Measurements from ENCODE around the gene PPP1R15A. TPM values are rescaled to one million over a fixed set of nuclear protein-coding genes. Genes with fewer than 3 reads are reported as not detected.

The PPP1R15A gene
- total and polyA plus RNA-seq, 2 experiments from 2014 or later: 14.0 to 15.8 TPM

DNA sequence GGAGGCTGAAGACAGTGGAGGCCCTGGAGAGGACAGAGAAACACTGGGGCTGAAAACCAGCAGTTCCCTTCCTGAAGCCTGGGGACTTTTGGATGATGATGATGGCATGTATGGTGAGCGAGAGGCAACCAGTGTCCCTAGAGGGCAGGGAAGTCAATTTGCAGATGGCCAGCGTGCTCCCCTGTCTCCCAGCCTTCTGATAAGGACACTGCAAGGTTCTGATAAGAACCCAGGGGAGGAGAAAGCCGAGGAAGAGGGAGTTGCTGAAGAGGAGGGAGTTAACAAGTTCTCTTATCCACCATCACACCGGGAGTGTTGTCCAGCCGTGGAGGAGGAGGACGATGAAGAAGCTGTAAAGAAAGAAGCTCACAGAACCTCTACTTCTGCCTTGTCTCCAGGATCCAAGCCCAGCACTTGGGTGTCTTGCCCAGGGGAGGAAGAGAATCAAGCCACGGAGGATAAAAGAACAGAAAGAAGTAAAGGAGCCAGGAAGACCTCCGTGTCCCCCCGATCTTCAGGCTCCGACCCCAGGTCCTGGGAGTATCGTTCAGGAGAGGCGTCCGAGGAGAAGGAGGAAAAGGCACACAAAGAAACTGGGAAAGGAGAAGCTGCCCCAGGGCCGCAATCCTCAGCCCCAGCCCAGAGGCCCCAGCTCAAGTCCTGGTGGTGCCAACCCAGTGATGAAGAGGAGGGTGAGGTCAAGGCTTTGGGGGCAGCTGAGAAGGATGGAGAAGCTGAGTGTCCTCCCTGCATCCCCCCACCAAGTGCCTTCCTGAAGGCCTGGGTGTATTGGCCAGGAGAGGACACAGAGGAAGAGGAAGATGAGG lies 1.5 kb downstream of the PPP1R15A start:
- H3K4me1 ChIP-seq (ENCODE audit: insufficient read depth): peaks cover 5% of the 10 kb centered on the region
- H2AFZ ChIP-seq: no peak overlapping the region
- H3K27me3 ChIP-seq (ENCODE audit: insufficient read depth): no peaks in the 10 kb centered on the region
- peak overlapping the region; percentile 89 for H3K27ac ChIP-seq (ENCODE audit: low read depth)
- peaks cover 44% of the 10 kb centered on the region for H3K36me3 Mint-ChIP-seq (ENCODE audit: low read depth)
- H3K27ac Mint-ChIP-seq: peak overlapping the region; percentile 100
- peaks cover 17% of the 10 kb centered on the region for H4K20me1 ChIP-seq (replicated peaks; ENCODE audit: insufficient read depth)
- peaks cover 15% of the 10 kb centered on the region for H3F3A ChIP-seq (replicated peaks; ENCODE audit: low read depth)
- no peak for DNase-seq (ENCODE audit: low spot score)
- peaks cover 24% of the 10 kb centered on the region for H3K4me1 Mint-ChIP-seq
- H3K9me3 Mint-ChIP-seq: peaks cover 4% of the 10 kb centered on the region; the same call in 1 of the 3 replicates
- TF ChIP-seq EZH2 (IDR thresholded peaks at IDR 0.05; ENCODE audit: low read depth, unreplicated experiment) (no peak), JUNB (IDR thresholded peaks at IDR 0.05; ENCODE audit: unreplicated experiment) (no peak), STAT1 (IDR thresholded peaks at IDR 0.05; ENCODE audit: unreplicated experiment) (no peak), ZNF331 (CRISPR knock-in tag; IDR thresholded peaks at IDR 0.05; ENCODE audit: low read depth) (no peak), ZNF114 (CRISPR knock-in tag; IDR thresholded peaks at IDR 0.05) (no peak), POLR2AphosphoS5 (IDR thresholded peaks at IDR 0.05; ENCODE audit: low read depth) (no peak), EZH2phosphoT487 (IDR thresholded peaks at IDR 0.05; ENCODE audit: unreplicated experiment) (no peak)
- TF ChIP-seq, protein P1, sequence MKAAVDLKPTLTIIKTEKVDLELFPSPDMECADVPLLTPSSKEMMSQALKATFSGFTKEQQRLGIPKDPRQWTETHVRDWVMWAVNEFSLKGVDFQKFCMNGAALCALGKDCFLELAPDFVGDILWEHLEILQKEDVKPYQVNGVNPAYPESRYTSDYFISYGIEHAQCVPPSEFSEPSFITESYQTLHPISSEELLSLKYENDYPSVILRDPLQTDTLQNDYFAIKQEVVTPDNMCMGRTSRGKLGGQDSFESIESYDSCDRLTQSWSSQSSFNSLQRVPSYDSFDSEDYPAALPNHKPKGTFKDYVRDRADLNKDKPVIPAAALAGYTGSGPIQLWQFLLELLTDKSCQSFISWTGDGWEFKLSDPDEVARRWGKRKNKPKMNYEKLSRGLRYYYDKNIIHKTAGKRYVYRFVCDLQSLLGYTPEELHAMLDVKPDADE (IDR thresholded peaks at IDR 0.05): no peak
- TF ChIP-seq, protein P2, sequence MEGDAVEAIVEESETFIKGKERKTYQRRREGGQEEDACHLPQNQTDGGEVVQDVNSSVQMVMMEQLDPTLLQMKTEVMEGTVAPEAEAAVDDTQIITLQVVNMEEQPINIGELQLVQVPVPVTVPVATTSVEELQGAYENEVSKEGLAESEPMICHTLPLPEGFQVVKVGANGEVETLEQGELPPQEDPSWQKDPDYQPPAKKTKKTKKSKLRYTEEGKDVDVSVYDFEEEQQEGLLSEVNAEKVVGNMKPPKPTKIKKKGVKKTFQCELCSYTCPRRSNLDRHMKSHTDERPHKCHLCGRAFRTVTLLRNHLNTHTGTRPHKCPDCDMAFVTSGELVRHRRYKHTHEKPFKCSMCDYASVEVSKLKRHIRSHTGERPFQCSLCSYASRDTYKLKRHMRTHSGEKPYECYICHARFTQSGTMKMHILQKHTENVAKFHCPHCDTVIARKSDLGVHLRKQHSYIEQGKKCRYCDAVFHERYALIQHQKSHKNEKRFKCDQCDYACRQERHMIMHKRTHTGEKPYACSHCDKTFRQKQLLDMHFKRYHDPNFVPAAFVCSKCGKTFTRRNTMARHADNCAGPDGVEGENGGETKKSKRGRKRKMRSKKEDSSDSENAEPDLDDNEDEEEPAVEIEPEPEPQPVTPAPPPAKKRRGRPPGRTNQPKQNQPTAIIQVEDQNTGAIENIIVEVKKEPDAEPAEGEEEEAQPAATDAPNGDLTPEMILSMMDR (conservative IDR thresholded peaks at IDR 0.05; ENCODE audit: low read depth in 2 of 2): no peak
- H3K4me2 ChIP-seq: peak overlapping the region; percentile 81
- peaks cover 21% of the 10 kb centered on the region for H3K79me2 ChIP-seq (replicated peaks; ENCODE audit: insufficient read depth)
- peak overlapping the region; percentile 76 for H3K4me3 ChIP-seq
- peaks cover 9% of the 10 kb centered on the region for H3K27me3 Mint-ChIP-seq (ENCODE audit: insufficient read depth, low read depth, poor library complexity)
- H3K9me2 ChIP-seq (ENCODE audit: insufficient read depth): no peaks in the 10 kb centered on the region
- H3K36me3 ChIP-seq (ENCODE audit: insufficient read depth): peaks cover 12% of the 10 kb centered on the region
- no peak for ATAC-seq
- peak overlapping the region; percentile 99 for H3K4me3 Mint-ChIP-seq

DNA sequence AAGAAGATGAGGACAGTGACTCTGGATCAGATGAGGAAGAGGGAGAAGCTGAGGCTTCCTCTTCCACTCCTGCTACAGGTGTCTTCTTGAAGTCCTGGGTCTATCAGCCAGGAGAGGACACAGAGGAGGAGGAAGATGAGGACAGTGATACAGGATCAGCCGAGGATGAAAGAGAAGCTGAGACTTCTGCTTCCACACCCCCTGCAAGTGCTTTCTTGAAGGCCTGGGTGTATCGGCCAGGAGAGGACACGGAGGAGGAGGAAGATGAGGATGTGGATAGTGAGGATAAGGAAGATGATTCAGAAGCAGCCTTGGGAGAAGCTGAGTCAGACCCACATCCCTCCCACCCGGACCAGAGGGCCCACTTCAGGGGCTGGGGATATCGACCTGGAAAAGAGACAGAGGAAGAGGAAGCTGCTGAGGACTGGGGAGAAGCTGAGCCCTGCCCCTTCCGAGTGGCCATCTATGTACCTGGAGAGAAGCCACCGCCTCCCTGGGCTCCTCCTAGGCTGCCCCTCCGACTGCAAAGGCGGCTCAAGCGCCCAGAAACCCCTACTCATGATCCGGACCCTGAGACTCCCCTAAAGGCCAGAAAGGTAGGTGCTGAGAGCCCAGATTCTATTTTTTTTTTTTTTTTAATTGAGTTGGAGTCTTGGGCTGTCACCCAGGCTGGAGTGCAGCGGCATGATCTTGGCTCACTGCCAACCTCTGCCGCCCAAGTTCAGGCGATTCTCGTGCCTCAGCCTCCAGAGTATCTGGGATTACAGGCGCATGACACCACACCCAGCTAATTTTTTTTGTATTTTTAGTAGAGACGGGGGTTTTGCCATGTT lies 2.3 kb downstream of the PPP1R15A start:
- DNase-seq (ENCODE audit: low spot score) (no peak), ATAC-seq (no peak)
- H3K36me3 ChIP-seq (ENCODE audit: insufficient read depth): peaks cover 12% of the 10 kb centered on the region
- peaks cover 8% of the 10 kb centered on the region; the same call in 1 of the 2 replicates for H3F3A ChIP-seq (replicated peaks; ENCODE audit: low read depth)
- Mint-ChIP-seq H3K4me3 (peak overlapping the region; percentile 48; the same call in 1 of the 3 replicates), H3K27ac (no peak overlapping the region; the same call in 1 of the 2 replicates), H3K36me3 (ENCODE audit: low read depth) (peaks cover 45% of the 10 kb centered on the region), H3K4me1 (peaks cover 18% of the 10 kb centered on the region), H3K9me3 (peaks cover 4% of the 10 kb centered on the region; the same call in 1 of the 3 replicates), H3K27me3 (ENCODE audit: insufficient read depth, low read depth, poor library complexity) (peaks cover 6% of the 10 kb centered on the region)
- no peaks in the 10 kb centered on the region for H3K9me2 ChIP-seq (ENCODE audit: insufficient read depth)
- H3K4me2 ChIP-seq: peak overlapping the region; percentile 32; the same call in 1 of the 2 replicates
- no peak overlapping the region for H3K27ac ChIP-seq (ENCODE audit: low read depth)
- H3K27me3 ChIP-seq (ENCODE audit: insufficient read depth): no peaks in the 10 kb centered on the region
- H3K4me1 ChIP-seq (ENCODE audit: insufficient read depth): peaks cover 4% of the 10 kb centered on the region
- H4K20me1 ChIP-seq (replicated peaks; ENCODE audit: insufficient read depth): peaks cover 17% of the 10 kb centered on the region
- H3K4me3 ChIP-seq: 0 out of 2 replicates have a peak overlapping the region, but pooled peaks have one; percentile 10
- peaks cover 21% of the 10 kb centered on the region for H3K79me2 ChIP-seq (replicated peaks; ENCODE audit: insufficient read depth)
- no peak overlapping the region for H2AFZ ChIP-seq
- no peak for TF ChIP-seq NANOG (IDR thresholded peaks at IDR 0.05; ENCODE audit: borderline replicate concordance)
- TF ChIP-seq EZH2 (IDR thresholded peaks at IDR 0.05; ENCODE audit: low read depth, unreplicated experiment): no peak
- TF ChIP-seq ZNF331 (CRISPR knock-in tag; IDR thresholded peaks at IDR 0.05; ENCODE audit: low read depth): no peak
- TF ChIP-seq, protein P1 (IDR thresholded peaks at IDR 0.05): no peak
